NCI-H2107 treated with DMSO at 0.1 percent for 48 hours (cell line): Measurements from ENCODE around the gene TRIM15.

Source experiments
- DNase-seq: peaks from one replicate; lab custom pipeline; 2025; ENCODE audit not compliant: unreplicated experiment; lab: John Stamatoyannopoulos, UW

Gene TRIM15

DNA sequence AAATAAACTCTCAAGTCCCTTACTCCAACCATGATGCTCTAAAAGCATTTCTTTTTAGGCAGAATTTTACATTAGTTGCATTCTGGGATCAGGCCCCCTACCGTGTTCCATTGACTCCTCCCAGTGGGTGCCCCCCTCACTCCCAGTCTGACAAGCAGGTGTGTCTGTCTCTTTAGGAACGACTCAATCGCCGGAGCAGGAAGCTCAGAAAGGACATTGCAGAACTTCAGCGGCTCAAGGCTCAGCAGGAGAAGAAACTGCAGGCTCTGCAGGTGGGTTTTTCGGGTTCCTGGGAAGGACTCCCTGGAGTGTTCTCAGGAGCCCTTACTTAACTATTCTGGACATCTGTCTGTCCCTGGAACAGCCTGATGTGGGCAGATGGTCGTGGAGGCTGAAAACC is 17.5 kb upstream of the TRIM15 start:
- DNase-seq, result no peak

- DNase-seq, result no peak
These were observed 16.2 kb upstream of the TRIM15 start for GRCh38 chr6:30147096-30147495.

GRCh38 chr6:30149234-30149633 is 14.1 kb upstream of the TRIM15 start:
- DNase-seq, result no peak

DNA sequence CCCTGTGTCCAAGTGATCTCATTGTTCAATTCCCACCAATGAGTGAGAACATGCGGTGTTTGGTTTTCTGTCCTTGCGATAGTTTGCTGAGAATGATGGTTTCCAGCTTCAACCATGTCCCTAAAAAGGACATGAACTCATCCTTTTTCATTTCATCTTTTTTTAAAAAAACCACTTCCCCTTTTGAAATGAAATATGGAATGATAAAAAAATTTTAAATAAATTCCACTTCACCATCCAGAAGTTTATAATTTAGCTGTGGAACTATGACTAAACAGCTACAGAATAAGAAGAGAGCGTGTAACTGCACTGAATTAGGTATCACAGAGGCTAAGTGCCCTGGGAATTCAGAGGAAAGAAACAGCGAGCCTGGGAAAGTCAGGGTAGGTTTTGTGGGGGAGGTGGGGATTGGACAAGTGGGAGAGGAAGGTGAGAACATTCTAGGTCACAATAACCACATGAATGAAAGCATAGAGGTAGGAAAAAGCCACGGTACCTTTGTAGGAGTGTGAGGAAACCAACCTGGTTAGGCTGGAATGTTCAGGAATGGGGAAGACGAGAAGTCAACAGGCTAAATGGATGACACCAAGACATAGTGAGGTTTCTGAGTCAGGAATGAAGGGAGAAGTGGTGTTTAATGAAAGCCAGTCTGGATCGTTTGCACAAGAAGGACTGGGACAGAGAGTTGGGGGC is 13.3 kb upstream of the TRIM15 start:
- no peak for DNase-seq

DNA sequence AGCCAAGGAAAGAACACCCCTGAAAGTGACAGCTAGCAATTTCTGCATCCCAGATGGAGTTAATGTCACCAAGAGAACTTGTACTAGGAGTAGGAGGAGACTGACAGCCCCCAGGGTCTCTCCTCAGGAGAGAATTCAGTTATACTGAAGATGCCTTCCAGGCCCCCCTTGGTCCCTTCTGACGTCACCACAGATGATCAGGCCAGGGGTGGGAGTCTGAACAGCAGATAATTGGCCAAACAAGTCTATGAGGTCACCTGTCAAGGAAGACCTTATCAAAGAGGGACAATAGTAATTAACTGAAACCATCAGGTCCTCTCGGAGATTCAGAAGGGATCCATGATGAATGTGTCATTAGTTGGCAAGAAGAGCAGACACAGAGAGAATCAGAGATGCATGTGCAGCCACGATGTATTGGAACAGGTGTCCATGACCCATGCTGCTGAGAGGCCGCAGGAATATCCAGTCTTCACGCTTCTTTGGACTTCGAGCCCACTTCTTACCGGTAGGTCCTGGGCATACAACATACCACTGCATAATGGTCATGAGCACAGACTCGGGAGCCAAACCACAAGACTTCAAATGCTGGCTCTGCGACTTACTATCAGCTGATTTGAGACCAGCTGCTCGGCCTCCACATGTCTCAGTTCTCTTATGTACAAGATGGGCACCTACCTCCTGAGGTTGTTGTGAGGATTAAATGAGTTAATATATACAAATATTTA is 12.5 kb upstream of the TRIM15 start:
- no peak for DNase-seq

DNA sequence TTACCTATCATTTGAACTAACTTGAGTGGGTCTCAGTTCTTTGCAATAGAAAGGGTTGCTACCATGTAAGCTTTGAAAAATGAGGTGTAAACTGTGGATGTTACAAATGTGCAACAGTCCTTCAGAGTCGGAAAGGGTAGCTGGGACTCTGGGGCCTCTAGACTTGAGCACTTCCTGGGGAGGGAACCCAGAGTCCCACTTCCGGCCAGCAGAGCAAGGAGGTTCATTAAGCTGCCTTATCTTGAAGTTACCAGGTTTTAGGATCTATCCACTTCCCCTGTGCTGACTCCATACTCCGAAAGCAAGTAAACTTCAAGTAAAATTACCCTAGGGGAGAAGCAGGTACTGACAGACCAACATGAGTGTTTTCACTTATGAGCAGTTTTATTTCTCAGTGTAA is 11.8 kb upstream of the TRIM15 start:
- DNase-seq, result no peak

GRCh38 chr6:30152016-30152673 is 11.2 kb upstream of the TRIM15 start:
- no peak for DNase-seq

- no peak for DNase-seq
These were observed 10.3 kb upstream of the TRIM15 start for GRCh38 chr6:30152910-30153610.

GRCh38 chr6:30154061-30154460 is 9.3 kb upstream of the TRIM15 start:
- DNase-seq, result no peak

DNA sequence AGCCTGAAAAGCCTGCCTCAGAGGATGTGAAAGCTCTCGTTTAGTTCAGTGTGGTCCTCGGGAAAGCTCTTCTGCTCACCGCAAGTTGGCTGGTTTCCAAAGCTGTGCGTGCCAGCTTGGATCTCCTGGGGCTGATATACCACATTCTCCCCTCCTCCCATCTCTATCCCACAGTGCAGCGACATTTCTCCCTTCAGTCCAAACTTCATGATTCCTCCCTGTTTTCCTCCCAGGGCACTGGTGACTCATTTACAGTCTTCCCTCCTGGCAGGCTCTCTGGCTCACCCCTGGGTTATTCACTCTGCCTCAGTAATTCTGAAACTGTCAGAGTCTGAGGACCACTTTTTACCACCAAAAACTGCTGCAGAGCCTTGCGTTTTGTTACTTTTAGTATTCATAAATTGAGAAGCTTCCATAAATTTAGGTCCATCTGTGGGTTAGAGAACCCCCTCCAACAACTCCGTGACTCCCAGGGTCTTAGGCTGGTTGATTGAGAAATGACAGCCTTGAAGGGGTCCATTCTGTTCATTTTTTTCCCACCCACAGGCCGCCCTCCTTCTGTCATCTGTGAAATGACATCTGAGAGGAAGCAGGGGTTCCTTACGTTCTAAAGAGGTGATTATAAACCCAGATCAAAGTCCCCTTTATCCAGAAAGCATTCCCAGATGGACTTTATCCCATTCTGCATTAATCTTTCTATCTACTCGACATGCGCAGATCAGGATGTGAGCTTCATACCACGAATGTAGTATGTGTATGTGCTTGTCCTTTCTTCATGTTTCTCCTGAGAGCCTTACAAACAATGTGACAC is 8.4 kb upstream of the TRIM15 start:
- no peak for DNase-seq

DNA sequence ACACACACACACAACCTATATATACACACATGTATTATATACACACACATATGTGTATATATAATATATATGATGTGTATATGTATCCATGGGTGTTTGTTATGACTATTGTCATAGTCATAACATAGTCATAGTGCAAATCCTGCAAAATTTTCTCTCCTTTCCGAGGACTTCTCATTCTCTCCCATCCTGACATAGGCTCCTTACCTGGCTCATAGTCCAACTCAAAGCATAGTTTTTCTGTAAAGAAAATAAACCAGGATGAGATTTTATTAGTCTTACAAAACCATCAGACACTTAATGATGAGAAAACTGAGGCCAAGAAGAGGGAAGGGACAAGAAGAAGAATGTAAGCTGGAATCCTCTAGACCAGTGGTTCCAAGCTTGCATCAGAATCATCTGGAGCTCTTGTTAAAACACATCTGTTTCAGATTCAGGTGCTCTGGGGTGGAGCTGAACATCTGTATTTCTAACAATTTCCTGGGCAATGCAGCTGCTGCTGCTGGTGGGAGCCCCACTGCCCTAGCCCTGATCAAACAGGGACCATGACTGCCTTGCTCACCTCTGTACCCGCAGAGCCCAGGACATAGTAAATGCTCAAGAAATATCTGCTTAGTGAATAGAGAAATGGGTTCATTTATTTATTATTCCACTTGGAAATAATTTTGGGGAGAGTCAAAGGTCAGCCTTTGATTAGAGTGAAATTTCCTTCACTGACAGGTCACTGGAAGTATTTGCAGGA is 7.7 kb upstream of the TRIM15 start:
- no peak for DNase-seq

GRCh38 chr6:30156262-30156599 is 7.1 kb upstream of the TRIM15 start:
- DNase-seq, result no peak

DNA sequence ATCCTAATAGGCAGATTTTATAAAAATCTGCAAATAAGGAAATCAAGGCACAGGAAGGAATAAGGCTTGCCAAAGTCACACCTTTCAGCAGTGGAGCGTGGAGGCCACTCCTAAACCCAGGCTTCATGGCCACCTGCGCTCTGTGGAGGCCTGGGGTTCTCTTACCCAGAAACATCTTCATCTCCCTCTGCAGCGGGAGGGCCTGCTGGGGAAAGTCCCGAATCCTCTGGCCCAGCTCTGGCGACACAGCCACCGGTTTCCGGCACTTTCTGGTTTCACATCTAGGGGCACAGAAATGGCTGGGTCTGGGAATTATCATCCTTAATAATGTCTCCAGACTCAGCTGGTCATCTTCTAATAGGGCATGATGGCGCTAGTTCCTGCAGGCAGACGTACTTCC is 6.6 kb upstream of the TRIM15 start:
- no peak for DNase-seq

GRCh38 chr6:30157581-30157980 is 5.8 kb upstream of the TRIM15 start:
- no peak for DNase-seq

- no peak for DNase-seq
These were observed 5.3 kb upstream of the TRIM15 start for GRCh38 chr6:30157999-30158398.

GRCh38 chr6:30158475-30159040 is 4.8 kb upstream of the TRIM15 start:
- no peak for DNase-seq

GRCh38 chr6:30160008-30160784 is 3.1 kb upstream of the TRIM15 start:
- DNase-seq, result no peak

DNA sequence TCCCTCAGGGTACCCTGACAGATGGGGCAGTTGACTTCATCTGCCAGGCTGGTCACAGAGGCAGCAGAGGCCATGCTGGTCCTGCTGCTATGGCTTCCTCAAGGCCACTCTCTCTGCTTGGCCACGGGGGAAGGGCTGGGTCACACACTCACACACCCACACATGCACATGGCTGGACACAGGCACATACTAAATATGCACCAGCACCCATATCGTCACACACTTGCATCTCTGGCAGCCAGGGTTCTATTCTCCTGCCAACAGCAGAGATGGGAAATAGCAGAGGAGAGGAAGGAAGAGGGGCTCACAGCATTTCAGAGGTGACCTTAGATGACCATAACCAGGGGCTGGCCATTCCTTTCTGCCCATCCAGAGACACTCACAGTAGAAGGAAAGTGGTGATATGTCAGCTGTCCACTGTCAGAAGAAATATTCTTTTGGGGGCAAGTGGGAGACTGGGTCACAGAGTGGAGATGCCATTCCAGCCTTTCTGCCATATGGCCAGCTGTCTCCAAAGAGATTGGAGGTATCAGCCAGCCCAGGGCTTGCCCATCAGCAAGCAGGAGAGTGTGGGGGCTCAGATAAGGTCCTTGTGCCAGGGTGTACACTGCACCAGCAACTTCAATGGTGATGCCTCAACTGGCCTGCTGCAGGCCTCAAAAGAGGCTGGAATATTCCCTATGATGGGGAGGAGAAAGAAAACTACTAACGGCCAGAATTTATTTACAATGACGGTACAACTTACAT is 2.4 kb upstream of the TRIM15 start, which contains the start of gene TRIM10:
TRIM10 (minus strand) TSS at position 427 of the 747 bp plus-strand sequence; CDS start at position 74, 353 bp downstream.
- DNase-seq, result no peak
